RPMI7951 (cell line): ENCODE results near the gene RABGEF1. TPM values are rescaled to one million over a fixed set of nuclear protein-coding genes. Genes with fewer than 3 reads are reported as not detected.
"Not testable (repeated sequence)": the region's sequence is repeated elsewhere in the genome, so short reads cannot be mapped to it uniquely, and the experiment has no call there.

ENCODE experiments used
- DNase-seq: peaks from one replicate; pipeline ENCODE4 v3.0.0-alpha.2; 2012; ENCODE audit warnings: low read depth
- total RNA-seq: library from RNA; depleted of rRNA; stranded (reverse); fragments of >200 nt; shearing (Covaris generic); gene quantifications from 2 replicates; pipeline ENCODE4 v1.2.3, GENCODE V29; 2014

Gene RABGEF1
- total RNA-seq, 1 experiment from 2014 or later = 42.2 TPM

DNA sequence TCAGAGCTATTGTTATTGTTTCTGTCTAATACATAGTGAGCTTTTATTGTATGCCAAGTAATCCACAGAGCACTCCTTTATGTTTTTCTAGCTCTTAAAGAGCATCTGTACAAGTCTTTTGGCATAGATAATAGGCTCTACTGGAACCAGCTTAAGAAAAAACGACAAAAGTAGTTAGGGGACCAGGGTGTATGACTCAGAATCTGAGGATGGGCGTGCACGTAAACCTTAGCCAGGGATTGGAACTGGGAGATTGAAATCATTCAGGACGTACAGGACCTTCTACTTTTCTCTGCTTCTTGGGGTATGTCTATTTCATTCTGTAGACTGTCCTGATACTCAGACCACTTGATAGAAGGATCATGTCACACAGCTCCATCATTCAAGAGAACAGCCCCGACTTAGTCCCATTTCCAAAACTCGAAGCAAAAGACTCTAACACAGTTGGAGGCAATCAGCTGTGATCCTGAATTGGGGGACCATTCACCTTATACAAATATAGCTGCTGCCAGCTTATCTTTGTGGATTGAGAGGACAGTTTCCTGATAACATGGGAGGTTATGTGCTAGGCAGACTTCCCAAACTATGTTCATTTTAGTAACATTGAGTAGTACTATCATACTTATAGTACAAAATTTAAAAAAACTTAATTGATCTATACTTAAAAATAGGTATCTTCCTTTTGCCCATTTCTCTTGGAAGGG is 24.9 kb downstream of the RABGEF1 start:
- DNase-seq = not testable (repeated sequence)

DNA sequence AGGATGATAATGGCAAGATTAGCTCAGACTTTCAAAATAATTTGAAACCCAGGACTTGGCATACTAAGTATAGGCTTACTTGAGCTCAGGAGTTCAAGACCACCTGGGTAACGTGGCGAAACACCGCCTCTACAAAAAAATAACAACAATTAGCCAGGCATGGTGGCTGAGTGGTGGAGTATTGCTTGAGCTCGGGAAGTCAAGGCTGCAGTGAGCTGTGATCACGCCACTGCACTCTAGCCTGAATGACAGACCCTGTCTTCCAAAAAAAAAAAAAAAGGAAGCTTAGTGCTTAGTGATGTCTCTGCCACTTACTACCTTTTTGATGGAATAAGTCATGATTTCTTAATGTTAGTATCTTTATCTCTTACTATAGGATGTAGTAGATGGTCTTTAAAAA is 25.5 kb downstream of the RABGEF1 start:
- DNase-seq = no peak

DNA sequence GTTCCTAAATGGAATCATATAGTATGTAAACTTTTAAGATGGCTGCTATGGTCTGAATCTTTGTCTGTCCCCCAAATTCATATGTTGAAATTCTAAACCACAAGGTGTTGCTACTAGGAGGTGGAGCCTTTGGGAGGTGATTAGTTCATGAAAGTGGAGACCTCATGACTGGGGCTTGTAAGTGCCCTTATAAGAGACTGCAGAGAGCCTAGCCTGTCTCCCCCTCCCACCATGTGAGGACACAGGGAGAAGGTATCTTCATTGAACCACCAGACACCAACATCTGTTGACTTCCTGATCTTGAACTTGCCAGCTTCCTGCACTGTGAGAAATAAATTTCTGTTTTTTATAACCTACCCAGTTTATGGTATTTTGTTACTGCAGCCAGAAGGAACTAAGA is 27.0 kb downstream of the RABGEF1 start:
- DNase-seq = not testable (repeated sequence)

DNA sequence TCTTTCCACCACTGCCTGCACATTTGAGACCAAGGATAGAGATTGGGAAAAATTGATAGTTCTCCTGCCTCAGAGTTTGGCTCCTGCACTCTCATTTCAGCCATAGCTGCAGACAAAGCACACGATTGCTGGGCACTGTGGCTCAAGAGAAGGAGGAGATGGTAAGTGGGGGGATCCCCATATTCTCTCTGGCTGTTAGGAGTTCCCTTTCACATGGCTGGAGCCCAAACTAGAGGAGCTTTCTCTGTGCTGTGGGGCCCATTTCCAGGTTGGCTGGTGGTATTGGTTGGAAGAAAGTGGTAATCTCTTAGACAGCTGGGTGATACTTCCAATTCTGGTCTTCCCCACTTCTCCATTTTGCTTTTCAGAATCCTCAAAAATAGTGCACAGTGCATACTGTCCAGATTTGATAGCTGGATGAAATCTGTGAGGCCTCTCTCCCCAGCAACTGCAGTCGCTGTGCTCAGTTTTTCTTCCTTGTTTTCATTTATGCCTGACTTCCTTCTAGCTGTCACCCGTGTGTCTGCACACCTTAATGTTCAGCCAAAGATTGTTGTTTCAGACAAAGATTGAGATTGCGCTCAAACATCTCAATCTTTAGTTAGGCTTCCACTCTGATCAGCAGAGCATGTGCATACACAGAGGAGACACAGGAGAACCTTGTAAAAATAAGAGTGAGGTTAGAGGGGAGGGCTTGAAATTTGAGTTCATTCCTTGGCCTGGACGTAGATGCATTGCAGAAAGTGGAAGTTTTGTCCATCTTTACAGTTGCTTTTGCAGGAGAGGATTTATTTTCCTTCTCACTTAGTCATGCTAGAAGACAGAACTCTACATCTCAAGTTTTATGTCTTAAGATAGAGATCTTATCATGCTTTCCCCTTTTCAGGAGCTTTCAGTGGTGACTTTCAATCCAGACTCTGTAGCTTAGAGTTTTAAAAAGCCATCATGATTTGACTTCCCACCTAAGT is 28.6 kb downstream of the RABGEF1 start:
- no peak for DNase-seq

DNA sequence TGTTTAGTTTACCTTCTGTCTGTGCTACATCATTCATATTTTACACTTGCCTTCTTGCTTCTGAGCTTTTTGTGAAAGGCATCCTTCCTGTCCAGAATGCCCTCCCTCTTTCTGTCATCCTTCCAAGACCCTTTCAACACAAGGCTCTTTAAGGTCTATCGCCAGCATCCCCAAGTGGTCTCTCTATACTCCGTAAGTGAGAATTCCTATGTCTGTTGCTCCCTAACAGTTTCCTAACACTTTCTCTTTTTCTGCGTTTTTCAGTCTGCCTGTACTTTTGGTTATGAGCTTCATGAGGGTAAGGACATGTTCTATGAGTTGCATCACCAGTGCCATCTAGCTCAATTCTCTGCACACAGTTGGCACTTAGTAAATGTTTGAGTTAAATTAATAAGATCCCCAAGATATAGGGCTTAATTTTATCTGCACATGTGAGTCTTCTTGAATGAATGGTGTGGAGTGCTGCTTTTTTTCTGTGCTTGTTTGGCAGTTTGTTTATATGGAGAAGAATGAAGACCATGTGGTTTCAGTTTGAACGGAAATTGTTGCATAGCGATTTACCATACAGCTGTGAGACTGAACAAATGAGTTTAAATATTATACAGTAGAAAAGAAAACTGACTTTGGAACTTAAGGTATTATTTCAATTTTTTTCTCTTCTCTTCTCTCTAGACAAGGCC is 29.4 kb downstream of the RABGEF1 start:
- no peak for DNase-seq

DNA sequence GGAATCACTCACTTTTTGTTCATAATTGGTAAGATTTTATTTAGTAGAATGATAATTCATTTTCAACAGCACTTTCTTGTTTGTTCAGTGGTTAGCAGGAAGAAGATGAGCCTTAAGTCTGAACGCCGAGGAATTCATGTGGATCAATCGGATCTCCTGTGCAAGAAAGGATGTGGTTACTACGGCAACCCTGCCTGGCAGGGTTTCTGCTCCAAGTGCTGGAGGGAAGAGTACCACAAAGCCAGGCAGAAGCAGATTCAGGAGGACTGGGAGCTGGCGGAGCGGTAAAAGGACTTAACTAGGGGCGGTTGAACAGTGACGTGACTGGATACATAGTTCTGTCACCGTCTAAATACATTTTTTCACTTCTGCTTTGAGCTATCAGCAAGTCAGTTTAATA is 31.3 kb downstream of the RABGEF1 start:
- DNase-seq = no peak

DNA sequence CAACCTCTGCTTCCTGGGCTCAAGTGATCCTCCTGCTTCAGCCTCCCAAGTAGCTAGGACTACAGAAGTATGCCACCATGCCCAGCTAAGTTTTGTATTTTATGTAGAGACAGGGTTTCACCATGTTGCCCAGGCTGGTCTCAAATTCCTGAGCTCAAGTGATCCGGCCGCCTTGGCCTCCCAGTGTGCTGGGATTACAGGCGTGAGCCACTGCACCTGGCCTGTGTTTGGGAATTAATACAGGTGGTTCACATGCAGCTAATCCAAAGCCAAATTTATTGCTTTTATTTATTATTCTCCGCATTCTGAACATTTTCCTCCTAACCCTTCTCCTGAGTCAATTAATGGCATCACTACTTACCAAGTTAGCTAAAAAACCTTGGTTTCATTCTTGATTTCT is 33.2 kb downstream of the RABGEF1 start:
- not testable (repeated sequence) for DNase-seq

DNA sequence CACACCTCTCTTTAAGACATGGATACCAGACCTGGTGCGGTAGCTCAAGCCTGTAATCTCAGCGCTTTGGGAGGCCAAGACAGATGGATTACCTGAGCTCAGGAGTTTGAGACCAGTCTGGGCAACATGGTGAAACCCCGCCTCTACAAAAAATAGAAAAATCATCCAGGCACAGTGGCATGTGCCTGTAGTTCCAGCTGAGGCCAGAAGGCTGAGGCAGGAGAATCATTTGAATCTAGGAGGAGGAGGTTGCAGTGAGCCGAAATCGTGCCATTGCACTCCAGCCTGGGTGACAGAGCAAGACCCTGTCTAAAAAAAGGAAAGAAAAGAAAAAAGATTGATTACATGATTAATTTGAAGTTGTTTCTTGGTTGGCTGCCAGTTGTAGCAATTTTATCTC is 35.9 kb downstream of the RABGEF1 start:
- not testable (repeated sequence) for DNase-seq

DNA sequence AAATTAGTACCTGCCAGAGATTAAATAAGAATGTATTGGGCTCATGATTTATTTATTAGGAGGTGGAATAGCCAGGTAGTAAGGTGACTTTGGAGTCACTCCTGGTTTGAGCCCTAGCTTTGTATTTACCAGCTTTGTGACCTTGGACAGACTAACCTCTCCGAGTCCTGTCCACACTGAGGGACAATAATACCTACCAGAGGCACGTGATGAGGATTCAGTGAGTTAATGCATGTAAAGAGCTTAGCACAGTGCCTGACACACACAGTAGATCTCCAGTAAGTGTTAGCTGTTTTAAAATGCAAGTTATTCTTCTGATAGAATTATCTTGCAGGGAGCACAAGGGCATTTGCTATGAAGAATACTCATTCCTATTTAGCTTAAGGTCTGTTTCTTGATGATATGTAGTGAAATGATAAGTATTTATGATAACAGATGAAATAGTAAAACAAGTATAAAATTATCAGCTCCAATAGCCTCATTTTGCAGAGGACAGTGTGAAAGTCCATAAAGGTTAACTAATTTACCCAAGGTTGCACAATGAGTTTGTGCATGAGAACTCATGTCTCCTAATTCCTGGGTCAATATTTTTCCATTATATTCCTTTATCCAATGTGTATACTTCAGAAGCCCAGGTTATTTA is 36.4 kb downstream of the RABGEF1 start:
- DNase-seq = no peak

DNA sequence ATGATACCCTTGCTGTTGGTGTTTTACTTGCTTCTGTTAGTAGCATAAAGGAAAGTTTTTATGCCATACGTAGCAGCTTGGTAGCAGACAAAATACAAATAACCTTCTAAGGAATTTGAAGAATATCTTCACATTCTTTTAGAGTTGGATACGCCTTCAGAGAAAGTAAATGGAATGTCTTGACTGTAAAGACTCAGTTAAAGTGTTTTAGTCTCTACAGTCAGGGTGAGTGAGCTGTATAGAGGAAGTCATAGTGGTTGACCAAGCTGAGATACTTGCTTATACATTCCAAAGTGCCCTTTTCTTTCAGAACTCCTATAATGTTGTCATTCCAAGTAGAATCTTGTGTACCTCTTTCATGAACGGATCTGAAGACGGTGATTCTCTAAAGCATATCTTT is 37.7 kb downstream of the RABGEF1 start:
- no peak for DNase-seq

DNA sequence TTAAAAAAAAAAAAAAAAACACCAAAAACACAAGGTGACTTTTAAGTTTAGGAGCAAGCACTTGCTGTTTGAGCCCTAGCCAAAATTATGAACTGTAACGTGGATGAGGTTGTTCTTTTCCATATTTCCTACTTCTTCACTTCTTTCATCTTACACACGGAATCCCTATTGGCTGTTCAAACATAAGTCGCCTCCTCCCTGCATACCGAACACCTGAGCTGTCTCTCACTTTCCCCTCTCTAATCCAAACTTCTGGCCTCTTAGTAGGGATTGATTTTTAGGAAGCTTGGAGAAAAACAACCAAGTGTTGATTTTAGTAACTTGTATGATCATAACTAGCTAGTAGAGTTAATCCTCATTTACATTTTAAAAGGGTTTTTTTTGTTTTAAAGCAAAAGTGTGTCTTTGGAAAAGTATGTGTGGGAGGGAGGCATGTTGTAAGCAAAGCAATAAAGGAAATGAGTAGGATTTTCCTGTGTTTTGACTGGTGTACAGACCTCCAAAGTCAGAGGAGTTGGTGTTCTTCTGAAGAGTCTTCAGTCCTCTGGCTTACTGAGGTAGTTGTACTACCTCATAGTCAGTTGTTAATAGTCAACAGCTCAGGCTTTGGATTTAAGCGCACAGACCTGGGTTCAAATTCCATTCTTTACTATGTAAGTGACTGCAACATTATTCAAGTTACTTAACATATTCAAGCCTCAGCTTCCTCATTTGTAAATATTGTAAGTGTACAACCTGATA is 39.3 kb downstream of the RABGEF1 start:
- no peak for DNase-seq

DNA sequence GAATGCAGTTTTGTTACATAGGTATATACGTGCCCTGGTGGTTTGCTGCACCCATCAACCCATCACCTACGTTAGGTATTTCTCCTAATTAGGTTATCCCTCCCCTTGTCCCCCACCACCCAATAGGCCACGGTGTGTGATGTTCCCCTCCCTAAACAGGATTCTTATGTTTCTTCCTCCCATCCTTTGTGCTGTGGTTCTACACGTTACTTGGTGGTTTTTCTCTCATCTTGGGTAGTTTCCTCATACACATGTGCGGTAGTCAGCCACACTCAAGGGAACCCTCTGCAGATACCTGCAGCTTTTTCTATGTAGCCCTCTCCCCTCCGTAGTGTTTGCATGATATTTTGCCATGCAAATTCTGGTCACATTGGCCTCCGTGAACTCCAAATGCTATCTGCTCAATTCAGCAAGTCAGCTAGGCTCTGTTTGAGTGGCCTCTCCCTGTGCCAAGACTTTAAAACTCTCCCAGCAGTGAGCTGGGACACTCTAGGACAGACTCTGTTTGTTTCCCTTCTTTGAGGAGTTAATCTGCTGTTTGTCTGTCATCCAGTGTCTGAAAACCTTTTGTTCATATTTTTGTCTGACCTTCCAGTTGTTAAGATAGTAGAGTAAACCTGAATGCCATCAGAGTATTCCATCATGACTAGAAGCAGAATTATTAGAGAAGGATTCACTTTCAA is 41.0 kb downstream of the RABGEF1 start:
- no peak for DNase-seq

DNA sequence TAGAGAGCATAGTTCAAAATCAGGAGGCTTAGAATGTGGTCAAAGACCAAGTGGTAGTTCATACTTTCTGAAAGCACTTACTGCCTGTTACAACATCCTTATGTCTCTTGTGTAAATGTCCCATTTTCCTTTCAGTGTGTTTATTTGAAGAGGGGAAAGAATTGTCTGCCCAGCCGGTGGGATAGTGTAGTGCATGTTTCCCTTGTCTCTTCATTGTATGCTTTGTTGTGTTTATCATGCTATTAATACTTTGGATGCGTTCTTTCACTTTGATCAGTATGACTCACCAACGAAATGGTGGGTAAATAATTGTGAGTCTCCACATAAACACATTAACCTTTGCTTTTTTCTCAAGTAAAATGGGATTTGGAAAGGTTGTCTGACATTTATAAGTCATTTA is 42.3 kb downstream of the RABGEF1 start:
- not testable (repeated sequence) for DNase-seq

DNA sequence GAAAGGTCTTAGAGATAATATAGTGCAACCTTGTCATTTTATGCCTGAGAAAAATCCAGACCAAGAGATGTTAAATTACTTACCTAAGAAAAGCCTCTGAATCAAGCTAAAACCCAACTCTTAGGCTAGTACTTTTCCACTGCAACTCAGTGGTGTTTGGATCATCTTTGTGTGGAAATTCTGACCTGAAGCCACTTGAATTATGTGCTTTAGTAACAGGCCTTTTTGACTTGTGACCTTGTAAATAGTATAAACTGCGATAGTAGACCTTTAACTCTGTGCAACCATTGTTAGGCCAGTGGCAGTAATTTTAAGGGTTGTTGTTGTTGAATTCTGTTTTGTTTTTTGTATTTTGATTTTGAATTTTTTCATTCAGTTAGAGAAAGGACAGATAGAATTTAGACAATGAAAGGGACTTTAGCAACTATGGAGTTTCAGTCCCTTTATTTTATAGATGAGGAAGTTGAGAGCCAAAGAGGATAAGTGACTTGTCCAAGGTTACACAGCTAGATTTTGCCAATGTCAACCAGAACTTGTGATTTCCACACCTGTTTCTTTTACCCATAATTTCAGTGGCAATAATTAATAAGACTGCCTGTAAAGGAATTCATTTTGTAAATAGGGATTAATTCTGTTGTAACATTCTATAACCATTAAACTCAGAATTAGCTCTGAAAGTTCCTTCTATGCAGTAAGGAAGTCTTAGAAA is 43.5 kb downstream of the RABGEF1 start:
- DNase-seq = not testable (repeated sequence)

DNA sequence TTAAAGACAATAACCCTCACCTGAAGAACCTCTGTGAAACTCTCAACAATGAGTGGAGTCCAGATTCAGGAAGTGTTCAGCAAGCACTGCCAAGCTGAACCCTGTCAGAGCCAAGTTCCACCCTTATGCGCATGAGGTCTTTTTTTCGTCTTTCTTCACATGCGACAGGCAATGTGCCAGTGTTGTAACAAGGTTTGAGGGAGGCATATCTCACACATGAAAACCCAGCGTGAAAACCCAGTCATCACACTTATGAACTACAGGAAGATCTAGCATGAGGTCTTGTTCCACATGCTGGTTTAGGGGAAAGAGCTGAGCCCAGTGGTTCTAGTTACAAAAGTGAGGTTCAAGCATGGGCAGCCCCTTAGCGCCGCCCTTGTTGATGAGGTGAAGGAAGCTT is 49.7 kb downstream of the RABGEF1 start:
- DNase-seq = no peak

DNA sequence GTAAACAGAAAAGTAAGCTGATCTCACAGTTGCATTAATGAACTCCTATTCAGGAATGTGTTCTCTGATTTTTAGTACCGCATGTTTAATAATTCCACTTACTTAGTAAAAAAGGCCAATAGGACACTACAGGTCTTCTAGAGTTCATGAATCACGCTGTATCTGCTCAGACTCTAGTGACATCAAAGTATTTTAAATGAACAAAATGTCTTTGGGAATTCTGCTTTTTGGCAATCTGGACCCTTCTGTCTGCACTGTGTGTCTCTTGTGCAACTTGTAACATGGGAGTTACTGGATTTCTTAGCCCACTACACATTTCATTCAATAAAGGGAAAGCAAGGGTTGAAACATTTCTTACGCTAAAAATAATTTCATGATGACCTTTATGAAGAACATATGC is 50.2 kb downstream of the RABGEF1 start:
- DNase-seq = no peak

DNA sequence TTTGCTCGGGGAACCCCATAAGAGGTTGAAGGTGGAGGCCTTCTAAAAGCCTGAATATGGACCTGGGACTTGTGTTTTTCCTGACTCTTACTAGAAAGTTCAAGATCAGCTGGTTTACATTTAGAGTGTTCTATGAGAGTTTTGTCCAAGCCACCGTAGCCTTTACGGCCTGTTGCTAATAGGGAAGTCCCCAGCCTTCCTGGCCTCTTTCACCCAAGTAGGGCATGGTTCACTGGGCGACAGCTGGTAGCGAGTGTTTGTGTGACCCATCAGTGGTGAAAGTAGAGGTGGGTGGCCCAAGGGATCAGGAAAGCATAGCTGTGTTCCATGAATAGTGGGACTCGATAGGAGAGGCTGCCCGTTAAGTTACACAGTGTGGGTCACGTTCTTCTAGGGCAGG is 60.1 kb downstream of the RABGEF1 start:
- no peak for DNase-seq

DNA sequence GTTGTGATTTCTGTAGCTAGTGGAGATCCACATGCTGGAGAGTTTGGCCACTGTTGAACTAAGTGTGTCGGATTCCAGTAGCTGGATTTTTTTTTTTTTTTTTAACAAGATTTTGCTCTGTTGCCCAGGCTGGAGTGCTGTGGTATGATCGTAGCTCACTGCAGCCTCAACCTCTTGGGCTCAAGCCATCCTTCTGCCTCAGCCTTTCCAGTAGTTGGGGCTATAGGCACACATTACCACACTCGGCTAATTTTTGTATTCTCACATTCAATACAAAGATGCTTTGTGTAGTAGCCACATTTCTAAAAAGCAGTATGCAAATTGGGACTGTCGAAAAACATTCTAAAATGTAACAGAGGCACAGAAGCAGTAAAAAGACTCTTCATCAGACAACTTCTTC is 63.5 kb downstream of the RABGEF1 start:
- DNase-seq = no peak

DNA sequence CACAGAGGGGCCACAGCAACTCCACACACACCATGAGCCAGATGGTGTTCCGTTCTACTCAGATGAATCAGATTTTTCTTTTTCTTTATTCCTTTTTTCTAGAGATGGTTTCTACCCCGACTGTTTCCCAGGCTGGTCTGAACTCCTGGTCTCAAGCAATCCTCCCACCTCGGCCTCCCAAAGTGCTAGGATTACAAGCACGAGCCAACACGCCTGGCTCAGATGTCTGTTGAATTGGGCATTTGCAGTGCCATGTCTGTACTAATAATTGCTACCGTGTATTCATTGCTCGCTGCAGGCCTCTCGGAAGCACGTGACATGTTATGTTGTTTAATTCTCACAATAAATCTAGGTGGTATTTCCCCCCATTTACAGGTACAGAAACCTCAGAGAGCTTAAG is 67.2 kb downstream of the RABGEF1 start:
- no peak for DNase-seq

DNA sequence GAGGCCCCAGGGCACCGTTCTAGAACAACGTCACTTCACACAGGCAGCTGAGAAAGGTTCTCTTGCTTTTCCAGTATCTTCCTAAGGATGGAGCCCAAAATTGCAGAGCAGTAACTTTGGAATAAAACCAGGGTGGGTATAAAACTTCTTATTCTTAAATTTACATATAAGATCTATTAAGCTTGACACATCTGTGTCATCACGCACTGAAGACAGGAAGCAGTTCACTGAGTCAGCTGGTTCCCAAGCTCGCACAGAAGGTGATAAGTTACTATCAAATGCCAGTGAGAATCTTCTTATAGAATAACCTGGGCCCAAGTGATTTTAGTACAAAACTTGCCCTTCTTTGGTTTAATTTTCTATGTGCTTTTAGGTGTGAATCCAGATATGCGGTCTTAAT is 70.2 kb downstream of the RABGEF1 start:
- no peak for DNase-seq
